Ovary (tissue), 9 donors: Measurements from ENCODE around the gene AMELY. TPM values are rescaled to one million over a fixed set of nuclear protein-coding genes. Genes with fewer than 3 reads are reported as not detected.

Experiments
- polyA plus RNA-seq, 2 donors: library from polyadenylated mRNA; stranded (reverse); fragments of 200-250 nt in 1 of 2; fragments of 350-450 nt in 1 of 2; fragmentation: Illumina TruSeq in 1 of 2; extraction: RNeasy Lipid Tissue Mini Kit (QIAGEN cat#74804) in 1 of 2; gene quantifications; one replicate each; pipeline ENCODE4 v1.2.3, GENCODE V29; 2013 to 2014
- total RNA-seq, 7 donors: library from RNA; depleted of rRNA in 2 of 7; stranded (reverse); fragments of >200 nt in 2 of 7; fragmentation: NEBNext Ultra II Directional in 3 of 7; extraction: Animal tissue kit (Norgen Biotek cat#: 25700) in 3 of 7; gene quantifications; one replicate each; pipeline versions ENCODE4 v1.1.0 to v1.2.4, GENCODE V29; 2016 to 2023
- donor health status: DM: no; HTN: no; CAD: no; lungs with moderate emphysema.
- donor health status: DM: no; HTN: no; CAD: no.
- donor health status: Bipolar disorder and iron deficiency.
- donor health status: DM: yes; HTN: yes; CAD: no.
- donor health status: DM: no; HTN: no; CAD: no.
- donor health status: DM: yes; HTN: yes; CAD: no.

AMELY gene
- total and polyA plus RNA-seq, 9 donors = not detected

Other genes with a start within 250 kb of the AMELY start
- not detected for gene TBL1Y, start 1.1 kb downstream of the AMELY start, total RNA-seq
- gene TBL1Y, start 1.1 kb downstream of the AMELY start, polyA plus RNA-seq = not detected